Activated T-helper 17 cell treated with anti-CD3 and anti-CD28 coated beads, Interleukin-2, amount 50 U/mL, for 72 hours (primary cell): ENCODE results near the gene NSUN7. TPM values are rescaled to one million over a fixed set of nuclear protein-coding genes. Genes with fewer than 3 reads are reported as not detected.
"Not testable (repeated sequence)": the region's sequence is repeated elsewhere in the genome, so short reads cannot be mapped to it uniquely, and the experiment has no call there.

Experiments
- ATAC-seq: fragments of 150-1000 bp; cut with Tn5 transposase; replicated peaks from 2 replicates; pipeline ENCODE4 v1.10.0; 2021; ENCODE audit warnings: mild to moderate bottlenecking, moderate library complexity
- H3K27ac Mint-ChIP-seq: one replicate; pipeline ENCODE4 v1.8.0; 2022; ENCODE audit warnings: mixed read lengths
- H3K27me3 Mint-ChIP-seq: one replicate; pipeline ENCODE4 v1.8.0; 2022; ENCODE audit warnings: mixed read lengths
- H3K36me3 Mint-ChIP-seq: one replicate; pipeline ENCODE4 v1.8.0; 2022; ENCODE audit warnings: low read depth, mild to moderate bottlenecking, mixed read lengths
- H3K4me1 Mint-ChIP-seq: one replicate; pipeline ENCODE4 v1.8.0; 2022; ENCODE audit warnings: mixed read lengths
- H3K4me3 Mint-ChIP-seq: one replicate; pipeline ENCODE4 v1.8.0; 2022; ENCODE audit warnings: mild to moderate bottlenecking, mixed read lengths
- H3K9me3 Mint-ChIP-seq: one replicate; pipeline ENCODE4 v1.8.0; 2022; ENCODE audit warnings: mixed read lengths
- total RNA-seq, 2 donors: library from RNA; stranded (reverse); gene quantifications; one replicate each; pipeline ENCODE4 v1.2.3, GENCODE V29; 2022

Gene NSUN7
- total RNA-seq = under 1 TPM in 1 of 2 donors, not detected in 1; 0.50 TPM

- ATAC-seq = peak; percentile 52
- Mint-ChIP-seq H3K27ac (no peak within 1 kb of the TSS), H3K36me3 (no peaks in the 10 kb centered on the region), H3K4me3 (peak within 1 kb of the TSS; percentile 48), H3K4me1 (peaks cover 6% of the 10 kb centered on the region), H3K9me3 (no peaks in the 10 kb centered on the region), H3K27me3 (peaks cover 36% of the 10 kb centered on the region)
Measured at GRCh38 chr4:40749717-40750460, at the start of gene NSUN7. NSUN7 (plus strand) TSS chr4:40749955; CDS start chr4:40750694, 739 bp downstream.

- peaks cover 6% of the 10 kb centered on the region for H3K36me3 Mint-ChIP-seq
- H3K27me3 Mint-ChIP-seq = no peaks in the 10 kb centered on the region
- H3K27ac Mint-ChIP-seq = peak overlapping the region; percentile 91
- H3K9me3 Mint-ChIP-seq = no peaks in the 10 kb centered on the region
- peaks cover 22% of the 10 kb centered on the region for H3K4me1 Mint-ChIP-seq
- peak overlapping the region; percentile 53 for H3K4me3 Mint-ChIP-seq
- ATAC-seq = peak; percentile 39
Measured at GRCh38 chr4:40702137-40702799, 47.5 kb upstream of the NSUN7 start.

GRCh38 chr4:40702800-40703151 lies 47.0 kb upstream of the NSUN7 start:
- peak overlapping the region; percentile 53 for H3K4me3 Mint-ChIP-seq
- peak; percentile 78 for ATAC-seq
- peak overlapping the region; percentile 91 for H3K27ac Mint-ChIP-seq
- peaks cover 22% of the 10 kb centered on the region for H3K4me1 Mint-ChIP-seq
- H3K9me3 Mint-ChIP-seq = no peaks in the 10 kb centered on the region
- peaks cover 6% of the 10 kb centered on the region for H3K36me3 Mint-ChIP-seq
- H3K27me3 Mint-ChIP-seq = no peaks in the 10 kb centered on the region

- no peaks in the 10 kb centered on the region for H3K9me3 Mint-ChIP-seq
- H3K27ac Mint-ChIP-seq = no peak overlapping the region
- H3K4me1 Mint-ChIP-seq = peaks cover 17% of the 10 kb centered on the region
- peaks cover 3% of the 10 kb centered on the region for H3K27me3 Mint-ChIP-seq
- H3K4me3 Mint-ChIP-seq = no peak overlapping the region
- H3K36me3 Mint-ChIP-seq = peaks cover 6% of the 10 kb centered on the region
- ATAC-seq = no peak
Measured at GRCh38 chr4:40704073-40704472, 45.7 kb upstream of the NSUN7 start.

- ATAC-seq = no peak
- Mint-ChIP-seq H3K27ac (no peak overlapping the region), H3K4me3 (no peak overlapping the region), H3K9me3 (no peaks in the 10 kb centered on the region), H3K36me3 (no peaks in the 10 kb centered on the region), H3K27me3 (peaks cover 10% of the 10 kb centered on the region), H3K4me1 (no peaks in the 10 kb centered on the region)
Measured at GRCh38 chr4:40710484-40711254, 39.1 kb upstream of the NSUN7 start.

GRCh38 chr4:40713001-40713400 lies 36.8 kb upstream of the NSUN7 start:
- not testable (repeated sequence) for H3K27ac Mint-ChIP-seq, ATAC-seq, H3K27me3 Mint-ChIP-seq, H3K36me3 Mint-ChIP-seq, H3K4me3 Mint-ChIP-seq, H3K9me3 Mint-ChIP-seq, H3K4me1 Mint-ChIP-seq

- Mint-ChIP-seq H3K36me3 (no peaks in the 10 kb centered on the region), H3K4me3 (no peak overlapping the region), H3K4me1 (peaks cover 1% of the 10 kb centered on the region), H3K27me3 (peaks cover 9% of the 10 kb centered on the region), H3K27ac (no peak overlapping the region), H3K9me3 (no peaks in the 10 kb centered on the region)
- ATAC-seq = no peak
Measured at GRCh38 chr4:40713798-40714197, 36.0 kb upstream of the NSUN7 start.

- Mint-ChIP-seq H3K9me3 (no peaks in the 10 kb centered on the region), H3K27me3 (peaks cover 3% of the 10 kb centered on the region), H3K27ac (no peak overlapping the region), H3K36me3 (no peaks in the 10 kb centered on the region), H3K4me1 (peaks cover 5% of the 10 kb centered on the region), H3K4me3 (no peak overlapping the region)
- no peak for ATAC-seq
Measured at GRCh38 chr4:40718586-40718985, 31.2 kb upstream of the NSUN7 start.

- Mint-ChIP-seq H3K27ac (no peak overlapping the region), H3K4me1 (peaks cover 5% of the 10 kb centered on the region), H3K4me3 (no peak overlapping the region), H3K9me3 (no peaks in the 10 kb centered on the region), H3K36me3 (no peaks in the 10 kb centered on the region), H3K27me3 (peaks cover 3% of the 10 kb centered on the region)
- ATAC-seq = peak; percentile 35
Measured at GRCh38 chr4:40719008-40719623, 30.6 kb upstream of the NSUN7 start.

- H3K9me3 Mint-ChIP-seq = no peaks in the 10 kb centered on the region
- H3K4me3 Mint-ChIP-seq = no peak overlapping the region
- no peak overlapping the region for H3K27ac Mint-ChIP-seq
- peaks cover 5% of the 10 kb centered on the region for H3K4me1 Mint-ChIP-seq
- ATAC-seq = no peak
- no peaks in the 10 kb centered on the region for H3K36me3 Mint-ChIP-seq
- H3K27me3 Mint-ChIP-seq = no peaks in the 10 kb centered on the region
Measured at GRCh38 chr4:40720351-40720750, 29.4 kb upstream of the NSUN7 start.

GRCh38 chr4:40720916-40721315 lies 28.8 kb upstream of the NSUN7 start:
- ATAC-seq = no peak

GRCh38 chr4:40721730-40722171 lies 28.0 kb upstream of the NSUN7 start:
- no peaks in the 10 kb centered on the region for H3K9me3 Mint-ChIP-seq
- H3K27ac Mint-ChIP-seq = no peak overlapping the region
- H3K36me3 Mint-ChIP-seq = no peaks in the 10 kb centered on the region
- no peak overlapping the region for H3K4me3 Mint-ChIP-seq
- peaks cover 5% of the 10 kb centered on the region for H3K4me1 Mint-ChIP-seq
- ATAC-seq = peak; percentile 74
- H3K27me3 Mint-ChIP-seq = peaks cover 3% of the 10 kb centered on the region

More at GRCh38 chr4:40720916-40721315, 28.8 kb upstream of the NSUN7 start:
- Mint-ChIP-seq H3K36me3 (no peaks in the 10 kb centered on the region), H3K27me3 (no peaks in the 10 kb centered on the region), H3K27ac (no peak overlapping the region), H3K4me1 (peaks cover 5% of the 10 kb centered on the region), H3K9me3 (no peaks in the 10 kb centered on the region), H3K4me3 (no peak overlapping the region)

GRCh38 chr4:40722576-40723161 lies 27.1 kb upstream of the NSUN7 start:
- Mint-ChIP-seq H3K27ac (no peak overlapping the region), H3K36me3 (no peaks in the 10 kb centered on the region), H3K27me3 (peaks cover 5% of the 10 kb centered on the region), H3K9me3 (no peaks in the 10 kb centered on the region), H3K4me3 (no peak overlapping the region), H3K4me1 (peaks cover 5% of the 10 kb centered on the region)
- ATAC-seq = peak; percentile 10

- ATAC-seq = no peak
- peaks cover 8% of the 10 kb centered on the region for H3K27me3 Mint-ChIP-seq
- no peak overlapping the region for H3K27ac Mint-ChIP-seq
- no peak overlapping the region for H3K4me3 Mint-ChIP-seq
- H3K36me3 Mint-ChIP-seq = no peaks in the 10 kb centered on the region
- H3K4me1 Mint-ChIP-seq = peaks cover 4% of the 10 kb centered on the region
- H3K9me3 Mint-ChIP-seq = no peaks in the 10 kb centered on the region
Measured at GRCh38 chr4:40723728-40724127, 26.0 kb upstream of the NSUN7 start.
